PC-9 (cell line): Measurements from ENCODE around the gene PNMA1. TPM values are rescaled to one million over a fixed set of nuclear protein-coding genes. Genes with fewer than 3 reads are reported as not detected.

Experiments
- BruUV-seq: library from RNA; stranded (reverse); fragments of 400-500 nt; replicated peaks from 2 replicates; lab custom pipeline; 2021; lab: Mats Ljungman, UMichigan
- CTCF ChIA-PET: fragments of 300-600 bp; sonication (Branson Sonifier 250); formaldehyde crosslinking; loops from one replicate; lab custom pipeline; 2022; ENCODE audit warnings: antibody characterized with exemption; lab: Charles Lee
- POLR2A ChIA-PET: fragments of 300-600 bp; sonication (Branson Sonifier 250); formaldehyde crosslinking; loops from one replicate; lab custom pipeline; 2022; ENCODE audit warnings: antibody characterized with exemption; ENCODE audit not compliant: unreplicated experiment; lab: Charles Lee
- DNase-seq, 2 experiments: peaks; one replicate each; pipeline versions ENCODE4 v3.0.0 to v3.0.0-alpha.2; 2015 to 2022; ENCODE audit warnings: mixed read lengths in 1 of 2
- H2AFZ ChIP-seq: fragments of 200-600 bp; sonication (generic); 2 replicates; pipeline ENCODE4 v1.8.1; 2017; ENCODE audit warnings: antibody characterized with exemption
- H3F3A ChIP-seq: fragments of 200-600 bp; sonication (generic); 2 replicates; pipeline ENCODE4 v1.8.1; 2017; ENCODE audit warnings: antibody characterized with exemption, mild to moderate bottlenecking, low read depth; ENCODE audit not compliant: insufficient read depth
- H3K27ac ChIP-seq: fragments of 200-600 bp; sonication (generic); 2 replicates; pipeline ENCODE4 v1.6.1; 2016; ENCODE audit warnings: mixed run types
- H3K27me3 ChIP-seq: fragments of 200-600 bp; sonication (generic); 2 replicates; pipeline ENCODE4 v1.6.1; 2016; ENCODE audit warnings: low read depth, mixed run types; ENCODE audit not compliant: insufficient read depth
- H3K36me3 ChIP-seq: fragments of 200-600 bp; sonication (generic); 2 replicates; pipeline ENCODE4 v1.6.1; 2016; ENCODE audit warnings: low read depth, mixed run types
- H3K4me1 ChIP-seq: fragments of 200-600 bp; sonication (generic); replicated peaks from 2 replicates; pipeline ENCODE4 v1.6.1; 2016; ENCODE audit warnings: mixed run types; ENCODE audit not compliant: insufficient read depth
- H3K4me2 ChIP-seq: fragments of 200-600 bp; sonication (generic); 2 replicates; pipeline ENCODE4 v1.6.1; 2017; ENCODE audit warnings: mixed run types
- H3K4me3 ChIP-seq: fragments of 200-600 bp; sonication (generic); 2 replicates; pipeline ENCODE4 v1.6.1; 2016; ENCODE audit warnings: mixed run types
- H3K79me2 ChIP-seq: fragments of 200-600 bp; sonication (generic); 2 replicates; pipeline ENCODE4 v1.6.1; 2017; ENCODE audit warnings: low read depth, mixed run types
- H3K9me2 ChIP-seq: fragments of 200-600 bp; sonication (generic); 2 replicates; pipeline ENCODE4 v1.8.1; 2017; ENCODE audit warnings: mild to moderate bottlenecking; ENCODE audit not compliant: insufficient read depth
- H3K9me3 ChIP-seq: fragments of 200-600 bp; sonication (generic); 2 replicates; pipeline ENCODE4 v1.8.1; 2016; ENCODE audit warnings: low read depth; ENCODE audit not compliant: insufficient read depth
- H4K20me1 ChIP-seq: fragments of 200-600 bp; sonication (generic); 2 replicates; pipeline ENCODE4 v1.8.1; 2017; ENCODE audit not compliant: insufficient read depth
- CTCF ChIP-seq: fragments of 200-600 bp; sonication (generic); conservative IDR thresholded peaks from 2 replicates; pipeline ENCODE4 v1.6.1; 2017; ENCODE audit warnings: mixed run types, antibody characterized with exemption, mild to moderate bottlenecking, moderate library complexity
- EZH2 ChIP-seq: fragments of 200-600 bp; sonication (generic); IDR thresholded peaks from 2 replicates; pipeline ENCODE4 v1.8.0; 2017; ENCODE audit warnings: antibody characterized with exemption, low read depth
- intact Hi-C: fragments of 100-400 bp; cut with micrococcal nuclease; formaldehyde crosslinking; loops from one replicate; pipeline ENCODE4 v1.10.0; 2022; ENCODE audit not compliant: unreplicated experiment
- total RNA-seq: library from RNA; stranded (reverse); gene quantifications from 2 replicates; pipeline ENCODE4 v1.2.3, GENCODE V29; 2021

Gene PNMA1
- total RNA-seq, 1 experiment from 2014 or later, result 13.6 TPM

- no peak overlapping the region for H2AFZ ChIP-seq
- H4K20me1 ChIP-seq, result no peaks in the 10 kb centered on the region; the same call in none of the 2 replicates
- H3K36me3 ChIP-seq, result peaks cover 27% of the 10 kb centered on the region
- DNase-seq, result no peak
- no peak overlapping the region for H3K4me3 ChIP-seq
- TF ChIP-seq CTCF (no peak), EZH2 (no peak)
- H3K4me1 ChIP-seq, result peaks cover 22% of the 10 kb centered on the region
- BruUV-seq, result no TSS peak
- no peak overlapping the region for H3K27ac ChIP-seq
- H3K27me3 ChIP-seq, result no peaks in the 10 kb centered on the region
- CTCF ChIA-PET, result no interaction called here
- H3K9me3 ChIP-seq, result no peaks in the 10 kb centered on the region
- peaks cover 23% of the 10 kb centered on the region for H3K79me2 ChIP-seq
- POLR2A ChIA-PET, result interaction anchor here (0.6 kb wide), 1 partner anchor 10 kb away, joined by 6 read pairs; no protein-coding TSS in a partner anchor
- intact Hi-C loops, result loop anchor here (10.0 kb wide), 1 partner anchor 1202 kb away; no protein-coding TSS in a partner anchor
- peaks cover 52% of the 10 kb centered on the region for H3F3A ChIP-seq
- H3K9me2 ChIP-seq, result no peaks in the 10 kb centered on the region
- no peak overlapping the region for H3K4me2 ChIP-seq
Observed at GRCh38 chr14:73717266-73717665, 3.1 kb upstream of the PNMA1 start.

- Histone ChIP-seq H3K27ac (0 out of 2 replicates have a peak overlapping the region, but pooled peaks have one; percentile 0), H3K9me3 (no peaks in the 10 kb centered on the region), H3K27me3 (no peaks in the 10 kb centered on the region), H3K4me2 (no peak overlapping the region), H3K4me3 (no peak overlapping the region), H2AFZ (no peak overlapping the region), H3F3A (peaks cover 39% of the 10 kb centered on the region), H3K4me1 (peaks cover 31% of the 10 kb centered on the region), H3K36me3 (peaks cover 12% of the 10 kb centered on the region; the same call in 1 of the 2 replicates), H3K9me2 (no peaks in the 10 kb centered on the region), H4K20me1 (no peaks in the 10 kb centered on the region; the same call in none of the 2 replicates), H3K79me2 (peaks cover 20% of the 10 kb centered on the region)
- ChIA-PET POLR2A (interaction anchor here (0.6 to 0.7 kb wide), 2 partner anchors 116 to 1383 kb away, joined by 3 to 6 read pairs; no protein-coding TSS in a partner anchor), CTCF (no interaction called here)
- intact Hi-C loops, result loop anchor here (10.0 kb wide), 1 partner anchor 1201 kb away; no protein-coding TSS in a partner anchor
- no TSS peak for BruUV-seq
- TF ChIP-seq CTCF (no peak), EZH2 (no peak)
- DNase-seq, result no peak
Observed at GRCh38 chr14:73715707-73716106, 1.5 kb upstream of the PNMA1 start.

- TF ChIP-seq CTCF (no peak), EZH2 (no peak)
- H2AFZ ChIP-seq, result no peak overlapping the region
- intact Hi-C loops, result loop anchor here (10.0 kb wide), 1 partner anchor 1200 kb away; no protein-coding TSS in a partner anchor
- H4K20me1 ChIP-seq, result no peaks in the 10 kb centered on the region; the same call in none of the 2 replicates
- peaks cover 20% of the 10 kb centered on the region for H3K79me2 ChIP-seq
- H3K36me3 ChIP-seq, result 0 out of 2 replicates have a peak, but pooled peaks cover 8% of the 10 kb centered on the region
- H3K4me2 ChIP-seq, result peak overlapping the region; percentile 98
- peak overlapping the region; percentile 94; the same call in 1 of the 2 replicates for H3K4me3 ChIP-seq
- 0 out of 2 replicates have a peak overlapping the region, but pooled peaks have one; percentile 0 for H3K27ac ChIP-seq
- H3K9me2 ChIP-seq, result no peaks in the 10 kb centered on the region
- CTCF ChIA-PET, result no interaction called here
- H3K4me1 ChIP-seq, result peaks cover 31% of the 10 kb centered on the region
- H3F3A ChIP-seq, result peaks cover 40% of the 10 kb centered on the region
- no peaks in the 10 kb centered on the region for H3K27me3 ChIP-seq
- POLR2A ChIA-PET, result interaction anchor here (0.6 to 0.9 kb wide), 4 partner anchors 44 to 189 kb away, joined by 3 to 10 read pairs (median 6); no protein-coding TSS in a partner anchor
- no peaks in the 10 kb centered on the region for H3K9me3 ChIP-seq
- no TSS peak for BruUV-seq
- no peak for DNase-seq
Observed at GRCh38 chr14:73714656-73715081, 485 bp upstream of the PNMA1 start.
